ENCODE measurements around the gene TAS1R3.
A peak's percentile ranks its signal among the peaks of the same experiment; 100 is the strongest.
"Not testable (repeated sequence)": the region's sequence is repeated elsewhere in the genome, so short reads cannot be mapped to it uniquely, and the experiment has no call there.

Gene TAS1R3

DNA sequence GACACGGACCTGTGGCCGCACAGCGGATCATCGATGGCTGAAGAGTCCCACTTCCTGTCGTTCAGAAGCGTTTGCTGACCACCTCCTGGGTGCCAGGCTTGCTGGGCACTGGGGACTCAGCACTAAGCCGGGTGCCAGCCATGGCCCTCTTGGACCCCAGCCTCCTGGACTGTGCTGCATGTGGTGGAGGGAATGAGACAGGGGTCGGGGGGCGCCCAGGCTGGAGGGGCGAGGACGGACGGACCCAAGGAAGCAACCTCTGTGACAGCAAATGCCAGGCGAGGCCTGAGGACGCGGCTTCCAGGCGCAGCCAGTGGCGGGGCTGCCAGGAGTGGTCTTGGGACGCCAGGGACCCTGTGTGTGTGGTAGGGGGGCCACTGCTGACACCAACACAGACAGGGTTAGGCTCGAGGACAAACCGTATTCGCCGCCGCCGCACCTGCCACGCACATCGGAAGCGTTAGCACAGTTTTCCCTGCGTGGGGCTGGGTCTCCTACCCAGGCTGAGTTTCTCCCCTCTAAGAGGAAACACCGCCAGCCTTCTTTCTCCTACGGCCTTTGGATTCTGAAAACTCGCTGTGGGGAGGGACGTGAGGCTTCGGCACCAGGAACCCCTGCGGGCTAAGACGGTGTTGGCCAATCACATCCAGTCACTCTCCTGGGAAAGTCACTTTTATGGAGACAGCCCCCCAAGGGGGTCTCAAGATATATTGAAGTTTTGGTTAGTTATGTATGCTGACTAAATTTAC lies 30.3 kb downstream of the TAS1R3 start:
- DNase-seq (ENCODE audit: extremely low spot score, insufficient read length, low read depth) (no peak), FAIRE-seq (no peak)

DNA sequence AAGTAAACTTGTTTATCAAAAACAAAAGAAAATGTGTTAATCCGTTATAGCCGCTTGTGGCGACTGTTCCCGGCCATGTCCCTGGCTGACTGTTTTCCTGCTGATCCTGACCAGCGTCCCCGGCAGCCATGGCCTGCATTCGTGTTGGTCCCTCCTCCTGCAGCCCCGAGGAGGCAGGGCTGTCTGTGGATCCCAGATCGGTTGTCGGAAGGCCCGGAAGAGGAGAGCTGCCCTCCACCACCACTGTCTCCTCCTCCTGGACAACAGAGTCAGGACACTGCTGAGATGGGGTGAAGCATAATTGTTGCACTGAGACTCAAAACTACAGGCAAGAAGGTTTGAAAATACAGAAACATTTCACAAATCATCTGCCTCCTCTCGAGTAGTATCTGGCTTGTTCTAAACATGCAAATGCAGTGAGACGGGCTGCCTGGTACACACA lies 30.9 kb downstream of the TAS1R3 start:
- no peak for FAIRE-seq
- no peak for DNase-seq (ENCODE audit: extremely low spot score, insufficient read length, low read depth)

DNA sequence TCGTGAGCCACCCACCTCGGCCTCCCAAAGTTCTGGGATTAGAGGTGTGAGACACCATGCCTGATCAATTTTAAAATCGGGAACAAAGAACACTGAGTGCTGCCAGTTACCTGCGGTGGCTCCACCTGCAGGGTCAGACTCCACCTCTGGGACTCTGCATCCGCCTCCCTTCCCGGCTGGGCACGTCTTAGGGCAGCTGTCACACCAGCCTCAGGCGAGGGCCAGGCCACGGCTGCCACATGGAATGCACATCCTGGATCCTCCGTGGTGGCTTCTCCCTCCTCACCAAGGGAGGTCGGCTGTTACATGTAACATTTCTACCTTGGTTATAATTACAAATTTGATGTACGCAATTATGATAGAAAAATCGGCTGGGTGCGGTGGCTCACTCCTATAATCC lies 33.2 kb downstream of the TAS1R3 start:
- FAIRE-seq, result no peak
- no peak for DNase-seq (ENCODE audit: extremely low spot score, insufficient read length, low read depth)

DNA sequence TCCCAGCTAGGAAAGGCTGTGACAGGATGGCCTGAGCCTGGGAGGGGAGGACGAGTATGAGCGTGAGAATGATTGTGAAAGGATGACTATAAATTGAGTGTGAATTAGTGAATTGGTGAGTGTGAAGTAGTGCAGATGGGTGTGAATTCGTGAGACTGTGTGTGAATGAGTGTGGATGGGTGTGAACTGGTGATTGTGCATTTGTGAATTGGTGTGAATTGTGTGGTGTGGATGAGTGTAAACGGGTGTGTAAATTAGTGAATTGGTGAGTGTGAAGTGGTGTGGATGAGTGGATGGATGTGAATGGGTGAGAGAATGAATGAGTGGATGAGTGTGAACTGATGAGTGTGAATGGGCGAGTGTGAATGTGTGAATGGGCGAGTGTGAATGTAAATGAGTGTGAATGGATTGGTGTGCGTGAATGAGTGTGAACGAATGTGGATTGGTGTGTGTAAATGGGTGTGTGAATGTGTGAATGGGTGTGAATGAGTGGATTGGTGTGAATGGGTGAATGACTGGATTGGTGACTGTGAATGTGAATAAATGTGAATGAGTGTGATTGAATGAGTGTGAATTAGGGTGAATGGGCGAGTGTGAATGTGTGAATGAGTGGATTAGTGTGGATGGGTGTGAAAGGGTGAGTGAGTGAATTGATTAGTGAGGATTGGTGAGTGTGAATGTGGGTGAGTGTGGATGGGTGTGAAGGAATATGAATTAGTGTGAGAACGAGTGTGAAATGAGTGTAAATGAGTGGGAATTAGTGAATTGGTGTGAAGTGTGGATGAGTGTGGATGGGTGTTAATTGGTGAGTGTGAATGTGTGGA lies 35.0 kb downstream of the TAS1R3 start:
- no peak for FAIRE-seq

DNA sequence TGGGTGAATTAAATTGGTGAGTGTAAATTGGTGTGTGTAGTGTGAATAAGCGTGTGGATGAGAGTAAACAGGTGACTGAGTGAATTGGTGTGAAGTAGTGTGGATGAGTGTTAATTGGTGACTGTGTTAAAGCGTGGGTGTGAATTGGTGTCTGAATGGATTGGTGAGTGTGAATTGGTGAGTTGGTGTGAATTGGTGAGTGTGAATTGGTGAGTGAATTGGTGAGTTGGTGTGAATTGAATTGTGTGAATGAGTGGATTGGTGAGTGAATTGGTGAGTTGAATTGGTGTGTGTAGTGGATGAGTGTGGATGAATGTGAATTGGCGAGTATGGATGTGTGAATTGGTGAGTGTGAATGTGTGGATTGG lies 35.6 kb downstream of the TAS1R3 start:
- DNase-seq (ENCODE audit: extremely low spot score, insufficient read length, low read depth), result no peak
- no peak for FAIRE-seq

More for the DNA sequence above, 35.0 kb downstream of the TAS1R3 start:
- DNase-seq (ENCODE audit: extremely low spot score, insufficient read length, low read depth), result no peak

DNA sequence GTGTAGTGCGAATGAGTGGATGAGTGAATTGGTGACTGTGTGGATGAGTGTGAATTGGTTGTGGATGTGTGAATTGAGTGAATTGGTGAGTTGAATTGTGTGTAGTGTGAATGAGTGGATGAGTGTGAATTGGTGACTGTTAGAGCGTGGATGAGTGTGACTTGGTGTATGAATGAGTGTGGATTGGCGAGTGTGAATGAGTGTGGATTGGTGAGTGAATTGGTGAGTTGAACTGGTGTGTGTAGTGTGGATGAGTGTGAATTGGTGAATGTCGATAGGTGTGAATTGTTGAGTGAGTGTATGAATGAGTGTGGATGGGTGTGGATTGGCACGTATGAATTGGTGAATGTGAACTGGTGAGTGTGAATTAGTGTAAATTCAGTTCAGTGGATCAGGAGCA lies 36.2 kb downstream of the TAS1R3 start:
- DNase-seq (ENCODE audit: extremely low spot score, insufficient read length, low read depth) (no peak), FAIRE-seq (no peak)

DNA sequence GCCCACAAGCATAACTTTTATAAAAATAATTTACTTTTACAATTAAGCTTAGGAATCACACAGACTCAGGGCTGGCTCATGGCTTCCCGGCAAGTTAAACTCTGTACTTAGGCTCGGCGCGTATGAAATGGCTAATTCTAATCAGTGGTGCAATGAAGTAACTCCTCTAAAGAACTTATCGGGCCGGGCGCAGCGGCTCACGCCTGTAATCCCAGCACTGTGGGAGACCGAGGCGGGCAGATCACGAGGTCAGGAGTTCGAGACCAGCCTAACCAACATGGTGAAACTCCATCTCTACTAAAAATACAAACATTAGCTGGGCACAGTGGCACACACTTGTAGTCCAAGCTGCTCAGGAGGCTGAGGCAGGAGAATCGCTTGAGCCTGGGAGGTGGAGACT lies 39.0 kb downstream of the TAS1R3 start:
- not testable (repeated sequence) for FAIRE-seq; DNase-seq (ENCODE audit: extremely low spot score, insufficient read length, low read depth)

DNA sequence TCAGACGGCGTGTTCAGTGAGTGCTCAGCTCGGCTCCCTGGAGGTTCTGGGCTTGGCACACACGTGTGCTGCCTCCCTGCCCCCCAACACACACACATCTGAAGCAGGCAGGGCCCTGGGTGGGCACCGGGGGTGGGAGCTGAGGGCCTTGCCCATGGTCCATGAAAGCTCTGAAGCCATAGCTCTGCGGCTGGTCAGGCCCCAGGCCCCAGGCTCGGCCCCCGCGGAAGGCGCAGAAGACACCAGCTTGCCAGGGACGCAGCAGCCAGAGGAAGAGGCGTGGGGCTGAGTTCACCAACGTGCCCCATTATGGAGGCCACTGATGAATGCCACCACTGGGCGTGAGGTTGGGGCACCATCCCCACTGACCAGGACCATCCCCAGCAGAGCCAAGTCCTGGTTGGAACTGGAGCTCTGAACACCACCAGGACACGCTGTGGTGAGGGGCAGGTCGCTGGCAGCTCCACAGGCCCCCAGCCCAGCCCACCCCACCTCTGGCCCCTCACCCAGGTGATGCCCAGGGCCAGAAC lies 39.8 kb downstream of the TAS1R3 start:
- DNase-seq (ENCODE audit: extremely low spot score, insufficient read length, low read depth) (no peak), FAIRE-seq (no peak)

DNA sequence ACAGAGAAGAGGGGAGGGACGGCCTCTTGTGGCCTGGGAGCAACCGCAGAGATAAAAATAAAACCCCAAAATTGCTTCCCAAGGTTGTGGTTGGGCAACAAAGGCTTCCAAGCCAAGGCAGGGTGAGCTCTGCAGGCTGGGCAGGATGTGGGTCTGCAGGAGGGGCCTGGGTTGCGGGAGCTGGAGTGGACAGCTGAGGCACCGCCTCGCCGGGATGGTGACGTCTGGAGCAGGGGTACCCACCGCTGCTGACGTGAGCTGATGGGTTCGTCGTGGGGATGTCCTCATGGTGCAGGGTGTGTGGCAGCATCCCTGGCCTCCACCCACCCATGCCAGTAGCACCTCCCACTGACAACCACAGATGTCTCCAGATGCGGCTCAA lies 40.3 kb downstream of the TAS1R3 start:
- no peak for FAIRE-seq
- DNase-seq (ENCODE audit: extremely low spot score, insufficient read length, low read depth), result no peak

DNA sequence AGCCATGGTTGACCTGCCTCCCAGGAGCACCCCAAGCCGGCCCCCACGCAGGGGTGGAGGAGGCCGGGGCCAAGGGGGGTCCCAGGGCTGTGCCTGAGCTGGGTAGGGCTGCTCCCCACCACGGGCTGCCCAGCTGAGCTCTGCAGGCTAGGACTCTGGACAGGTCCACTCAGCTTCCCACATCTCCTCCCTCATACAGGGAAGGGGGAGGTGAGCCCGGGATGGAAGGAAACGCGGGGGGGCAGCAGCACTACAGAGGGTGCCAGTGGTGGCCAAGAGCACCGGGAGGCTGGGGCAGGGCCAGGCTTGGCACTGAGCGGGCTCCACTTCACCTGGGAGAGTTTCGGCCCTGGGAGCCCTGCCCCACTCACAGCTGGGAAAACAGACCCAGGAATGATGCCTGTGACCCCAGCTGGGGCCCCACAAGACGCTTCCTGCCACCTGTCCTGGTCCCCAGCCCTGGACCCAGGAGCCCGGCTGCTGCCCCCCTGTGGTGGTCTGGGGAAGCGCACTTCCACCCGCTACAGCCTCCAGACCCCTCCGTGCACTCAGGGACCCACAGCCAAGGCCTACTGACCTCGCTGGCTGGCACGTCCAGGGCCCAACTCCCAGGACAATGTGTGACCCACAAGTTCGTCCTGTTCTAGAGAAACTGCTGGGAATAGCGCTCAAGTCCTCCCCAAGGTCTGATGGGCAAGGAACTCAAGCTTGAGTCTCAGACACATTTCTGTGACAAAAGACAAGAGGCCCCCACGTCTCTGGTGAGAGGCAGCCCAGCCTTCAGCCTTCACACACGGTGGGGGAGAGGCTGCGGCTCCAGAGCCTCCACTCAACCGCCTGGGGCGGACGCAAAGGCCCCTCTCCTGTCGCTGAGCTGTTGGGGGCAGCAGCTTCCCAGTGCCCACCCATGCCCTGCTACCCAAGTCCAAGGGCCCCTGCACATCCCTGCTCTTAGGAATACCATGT lies 40.9 kb downstream of the TAS1R3 start:
- FAIRE-seq, result peak; percentile 9
- peak; percentile 68 for DNase-seq (ENCODE audit: extremely low spot score, insufficient read length, low read depth)

DNA sequence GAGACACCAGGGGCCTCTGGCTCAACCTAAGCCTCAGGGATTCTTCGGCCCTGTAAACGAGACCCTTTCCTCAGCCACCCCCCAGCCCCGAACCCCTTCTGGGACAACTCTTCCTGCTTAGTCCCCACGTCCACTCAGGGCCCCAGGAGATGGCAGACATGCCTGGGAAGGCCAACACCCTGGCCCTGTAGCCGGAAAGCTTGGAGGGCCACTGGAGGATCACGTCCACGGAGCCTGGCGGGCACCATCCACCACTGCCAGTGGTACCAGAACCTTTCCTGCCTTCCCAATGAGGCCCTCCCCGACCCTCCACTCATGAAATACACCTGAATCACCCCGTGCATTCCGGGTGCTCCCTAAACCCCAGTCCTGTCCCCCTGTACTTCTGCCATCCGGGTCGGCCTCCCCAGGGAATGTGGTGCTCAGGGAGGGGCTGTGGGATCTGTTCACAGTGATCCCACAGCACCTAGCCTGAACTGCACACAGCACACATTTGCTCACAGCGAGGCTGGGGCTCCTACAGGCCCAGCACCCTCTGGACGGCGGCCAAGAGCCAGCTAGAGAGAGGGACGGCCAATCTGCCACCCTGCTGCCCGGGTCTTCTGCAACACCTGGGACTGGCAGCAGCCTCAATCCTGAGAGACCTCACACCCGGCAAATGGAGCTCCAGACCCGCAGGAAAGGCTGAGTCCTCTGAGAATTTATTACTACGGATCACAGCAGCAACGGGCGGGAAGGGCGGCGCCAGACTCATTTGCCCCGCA lies 42.2 kb downstream of the TAS1R3 start:
- no peak for FAIRE-seq
- DNase-seq (ENCODE audit: extremely low spot score, insufficient read length, low read depth), result no peak

DNA sequence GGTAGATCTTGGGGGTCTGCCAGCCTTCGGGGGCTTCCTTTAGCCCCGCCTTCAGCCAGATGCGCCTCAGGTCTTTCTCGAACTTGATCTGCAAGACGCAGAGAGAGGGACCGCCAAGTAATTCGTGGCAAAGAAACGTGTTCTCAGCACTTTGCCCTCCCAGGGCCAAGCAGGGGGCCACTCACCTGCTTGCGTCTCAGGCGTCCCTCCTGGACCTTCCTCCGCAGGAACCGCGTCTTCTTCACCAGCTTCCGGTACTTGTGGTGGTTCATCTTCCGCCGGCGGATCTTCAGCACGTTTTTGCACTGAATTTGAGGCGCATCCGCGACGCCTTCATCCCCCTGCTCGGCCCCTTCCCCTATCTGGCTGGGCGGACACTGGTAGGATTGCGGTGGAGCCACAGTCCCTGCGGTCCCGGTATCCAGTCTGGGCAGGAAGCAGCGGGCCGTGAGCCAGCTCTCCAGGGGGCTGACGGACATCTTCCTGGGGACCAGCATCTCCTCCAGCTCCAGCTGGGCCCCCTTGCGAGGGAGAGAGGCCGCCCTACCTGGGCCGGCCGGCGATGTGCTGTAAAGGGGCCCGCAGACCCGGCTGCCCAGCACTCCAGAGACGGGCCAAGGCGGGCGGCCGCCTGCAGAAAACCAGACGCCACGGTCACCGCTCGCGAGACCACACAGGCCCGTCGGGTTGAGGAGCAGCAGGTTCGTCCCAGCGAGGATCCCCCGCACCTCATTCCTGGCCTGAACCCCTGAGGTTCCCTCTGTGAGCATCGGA lies 42.9 kb downstream of the TAS1R3 start:
- DNase-seq (ENCODE audit: extremely low spot score, insufficient read length, low read depth) (no peak), FAIRE-seq (no peak)

DNA sequence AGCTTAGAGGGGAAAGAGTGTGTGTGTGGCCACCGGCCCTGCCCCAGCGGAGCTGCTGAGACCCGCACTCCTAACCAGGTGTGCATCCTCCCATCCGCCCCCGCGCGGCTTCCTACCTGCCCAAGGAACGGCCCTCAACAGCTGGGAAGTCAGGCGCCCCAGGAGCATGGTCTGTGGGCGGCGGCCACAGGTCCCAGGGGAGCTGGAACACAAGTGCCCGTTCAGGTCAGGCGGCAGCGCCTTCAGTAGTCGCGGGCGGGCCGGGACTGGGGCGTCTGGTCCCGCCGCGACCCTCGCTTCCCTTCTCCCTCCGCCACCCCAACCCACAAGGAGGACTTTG lies 43.5 kb downstream of the TAS1R3 start:
- DNase-seq (ENCODE audit: extremely low spot score, insufficient read length, low read depth) (no peak), FAIRE-seq (no peak)

DNA sequence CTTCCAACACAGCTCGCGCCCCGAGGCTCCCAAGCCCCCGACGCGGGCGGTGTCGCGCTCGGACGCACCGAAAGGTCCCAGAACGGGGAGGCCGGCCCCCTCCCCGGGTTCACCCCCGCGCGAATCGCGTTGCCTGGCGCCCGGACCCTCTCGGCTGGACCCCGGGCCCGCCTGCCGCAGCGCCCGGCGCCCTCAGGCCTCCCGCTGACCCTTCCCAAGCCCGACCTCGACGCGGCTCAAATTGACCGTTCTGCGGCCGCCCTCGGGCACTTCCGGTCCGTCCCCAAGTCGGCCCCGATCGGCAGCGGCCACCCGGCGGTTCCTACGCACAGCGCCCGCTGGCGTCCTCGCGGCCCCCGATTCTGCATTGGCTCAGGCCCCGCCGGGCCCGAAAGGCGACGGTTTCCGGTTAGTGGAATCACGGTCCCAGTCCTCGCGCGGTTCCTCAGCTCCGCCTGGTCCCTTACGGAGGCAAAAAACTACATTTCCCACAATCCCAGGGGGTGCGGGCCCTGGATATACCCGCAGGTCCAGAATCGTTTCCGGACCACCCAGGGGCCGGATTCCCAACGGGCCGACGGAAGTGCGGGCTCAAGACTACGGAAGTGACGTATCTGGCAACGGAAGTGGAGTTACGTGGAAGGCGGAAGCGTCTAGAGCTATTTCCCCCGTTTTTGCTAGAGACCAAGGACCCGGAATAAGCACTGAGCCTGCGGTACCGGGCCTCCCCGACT lies 44.0 kb downstream of the TAS1R3 start, which contains the start of gene AURKAIP1:
Gene AURKAIP1, minus strand, starts transcription at position 279 of the 734 bp plus-strand sequence. CDS start 451 bp downstream, outside the sequence.
- FAIRE-seq (peak; percentile 100), DNase-seq (ENCODE audit: extremely low spot score, insufficient read length, low read depth) (peak; percentile 97)

DNA sequence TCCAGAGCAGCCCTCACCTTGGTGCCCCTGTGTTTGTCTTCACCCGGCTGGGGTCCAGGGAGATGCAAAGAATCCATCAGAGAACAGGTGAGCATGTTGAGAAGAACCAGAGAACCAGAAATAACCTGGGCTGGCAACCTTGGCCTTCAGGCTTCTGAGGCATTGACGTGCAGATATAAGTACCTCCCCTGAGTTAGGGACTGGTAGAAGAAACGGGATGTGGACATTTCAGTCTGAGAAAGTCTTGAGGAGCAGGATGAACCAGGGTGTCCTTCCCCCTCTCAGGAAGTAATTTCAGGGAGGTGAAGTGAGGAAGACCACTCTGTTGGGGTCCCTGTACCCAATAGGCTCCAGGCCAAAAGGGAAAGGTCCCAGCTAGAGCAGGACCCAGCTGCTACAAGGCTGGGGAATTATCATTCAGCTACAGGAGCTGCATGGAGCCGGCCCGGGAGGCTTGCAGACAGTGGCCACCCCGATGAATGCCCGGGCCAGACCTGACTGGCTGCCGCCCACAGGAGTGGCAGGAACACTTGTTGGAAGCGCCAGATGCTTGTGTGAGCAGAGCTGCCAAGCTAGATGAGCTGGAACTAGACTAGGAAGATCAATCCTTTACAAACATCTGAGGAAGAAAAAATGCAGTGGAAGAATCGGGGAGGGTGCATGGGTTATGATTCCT lies 45.6 kb downstream of the TAS1R3 start:
- no peak for DNase-seq (ENCODE audit: extremely low spot score, insufficient read length, low read depth)
- FAIRE-seq, result no peak

DNA sequence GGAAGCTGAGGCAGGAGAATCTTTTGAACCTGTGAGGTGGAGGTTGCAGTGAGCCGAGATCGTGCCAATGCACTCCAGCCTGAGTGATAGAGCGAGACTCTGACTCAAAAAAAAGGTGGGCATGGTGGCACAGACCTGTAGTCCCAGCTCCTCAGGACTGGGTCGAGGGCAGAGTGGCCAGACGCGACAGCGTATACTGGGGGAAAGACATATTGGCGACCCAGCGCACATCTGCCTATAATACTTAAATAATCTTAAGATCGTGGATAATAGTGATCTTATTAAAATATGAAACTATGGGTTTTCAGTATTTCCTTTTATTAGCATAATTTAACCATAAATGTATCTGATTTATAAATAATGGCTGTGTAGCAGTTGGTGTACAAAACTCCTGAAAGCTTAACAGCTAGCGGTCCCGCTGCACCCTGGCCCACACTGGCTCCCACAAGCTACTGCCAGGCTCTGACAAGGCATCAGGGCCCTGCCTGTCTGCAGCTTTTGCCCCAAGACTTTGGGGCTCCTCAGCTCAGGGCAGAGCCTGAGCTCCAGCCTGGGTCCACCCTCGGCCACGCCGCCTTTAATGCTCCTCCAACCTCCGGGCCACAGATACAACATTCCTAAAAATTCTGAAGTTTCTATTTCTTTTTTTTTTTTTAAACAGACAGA lies 46.6 kb downstream of the TAS1R3 start:
- DNase-seq (ENCODE audit: extremely low spot score, insufficient read length, low read depth) (no peak), FAIRE-seq (no peak)

DNA sequence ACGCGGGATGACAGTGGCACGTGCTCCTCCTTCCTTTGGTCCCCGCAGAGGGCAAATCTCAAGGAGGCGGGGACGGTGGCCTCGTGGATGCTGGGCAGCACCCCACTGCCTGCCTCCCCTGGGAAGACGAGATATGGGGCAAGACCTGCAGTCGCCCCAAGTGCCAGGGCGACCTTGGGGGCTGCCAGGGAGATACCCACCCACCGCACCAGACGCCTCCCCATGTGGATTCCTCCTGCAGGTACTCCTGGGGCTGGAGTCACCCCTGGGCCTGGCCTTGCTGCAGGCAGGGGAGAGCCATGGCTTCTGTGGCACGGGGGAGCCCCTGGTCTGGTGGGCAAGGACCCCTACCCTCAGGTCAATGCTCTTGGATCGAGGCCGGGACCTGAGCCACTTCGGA lies 49.8 kb downstream of the TAS1R3 start:
- DNase-seq (ENCODE audit: extremely low spot score, insufficient read length, low read depth), result no peak
- no peak for FAIRE-seq

Measured in GM18507 (cell line).